ENCODE data around the gene UBAC2. TPM values are rescaled to one million over a fixed set of nuclear protein-coding genes. Genes with fewer than 3 reads are reported as not detected.

Gene UBAC2
- total RNA-seq, 2 donors from 2014 or later, result 72.7 to 80.4 TPM

DNA sequence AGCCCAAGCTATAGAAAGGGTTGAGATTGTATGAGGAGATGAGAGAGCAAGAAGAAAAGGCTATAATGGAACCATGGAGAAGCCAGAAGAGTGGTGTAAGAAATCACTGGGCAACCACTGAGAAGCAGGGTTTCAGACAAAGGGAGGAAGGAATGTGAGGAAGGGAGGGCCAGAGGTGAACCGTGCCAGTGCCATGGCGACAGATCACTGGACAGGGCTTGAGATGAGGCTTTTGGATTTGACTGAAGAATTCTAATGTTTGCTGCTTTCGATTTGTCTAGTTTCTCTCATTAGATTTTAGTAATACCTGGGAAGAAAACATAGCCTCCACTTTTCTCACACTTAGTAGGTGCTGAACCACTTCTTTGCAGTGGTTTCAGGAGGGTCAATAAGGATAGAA is 112.8 kb downstream of the UBAC2 start:
- Histone ChIP-seq H3K27ac (ENCODE audit: low read depth, low read length) (peak overlapping the region; percentile 80), H3K4me1 (ENCODE audit: control insufficient read depth, insufficient read depth, low read length) (peaks cover 9% of the 10 kb centered on the region), H3K36me3 (ENCODE audit: control insufficient read depth, insufficient read depth, low read length) (peaks cover 37% of the 10 kb centered on the region), H3K4me3 (ENCODE audit: low read length) (no peak overlapping the region), H3K9ac (ENCODE audit: extremely low read depth, low read length, poor library complexity, severe bottlenecking) (no peak overlapping the region), H3K9me3 (ENCODE audit: control insufficient read depth, low read length) (no peaks in the 10 kb centered on the region), H3K27me3 (ENCODE audit: control insufficient read depth, insufficient read depth, low read length, poor library complexity, severe bottlenecking) (no peaks in the 10 kb centered on the region)
- WGBS, 2 experiments (ENCODE audit: insufficient coverage in 1 of 2, insufficient read length in 1 of 2), result 63 to 93% methylated on average over 3 of the region's 3 CpGs
- Mint-ChIP-seq H3K27ac (peak overlapping the region; percentile 54), H3K4me1 (peaks cover 23% of the 10 kb centered on the region), H3K4me3 (no peak overlapping the region), H3K9me3 (no peaks in the 10 kb centered on the region), H3K36me3 (ENCODE audit: low read depth) (peaks cover 43% of the 10 kb centered on the region), H3K27me3 (ENCODE audit: insufficient read depth) (no peaks in the 10 kb centered on the region)
- TF ChIP-seq CTCF (conservative IDR thresholded peaks at IDR 0.05), result no peak
- DNase-seq, result no peak

GRCh38 chr13:99313941-99314340 is 113.3 kb downstream of the UBAC2 start:
- Histone ChIP-seq H3K9me3 (ENCODE audit: control insufficient read depth, low read length) (no peaks in the 10 kb centered on the region), H3K27ac (ENCODE audit: low read depth, low read length) (no peak overlapping the region), H3K9ac (ENCODE audit: extremely low read depth, low read length, poor library complexity, severe bottlenecking) (no peak overlapping the region), H3K4me1 (ENCODE audit: control insufficient read depth, insufficient read depth, low read length) (peaks cover 9% of the 10 kb centered on the region), H3K27me3 (ENCODE audit: control insufficient read depth, insufficient read depth, low read length, poor library complexity, severe bottlenecking) (no peaks in the 10 kb centered on the region), H3K4me3 (ENCODE audit: low read length) (no peak overlapping the region), H3K36me3 (ENCODE audit: control insufficient read depth, insufficient read depth, low read length) (peaks cover 39% of the 10 kb centered on the region)
- WGBS, 2 experiments (ENCODE audit: insufficient coverage in 1 of 2, insufficient read length in 1 of 2), result 90% methylated on average over 1 of the region's 1 CpG; no CpG with 5 or more reads in 1 of the 2 experiments
- Mint-ChIP-seq H3K4me1 (peaks cover 20% of the 10 kb centered on the region), H3K27ac (no peak overlapping the region), H3K4me3 (no peak overlapping the region), H3K9me3 (no peaks in the 10 kb centered on the region), H3K36me3 (ENCODE audit: low read depth) (peaks cover 43% of the 10 kb centered on the region), H3K27me3 (ENCODE audit: insufficient read depth) (no peaks in the 10 kb centered on the region)
- TF ChIP-seq CTCF (conservative IDR thresholded peaks at IDR 0.05), result no peak
- no peak for DNase-seq

DNA sequence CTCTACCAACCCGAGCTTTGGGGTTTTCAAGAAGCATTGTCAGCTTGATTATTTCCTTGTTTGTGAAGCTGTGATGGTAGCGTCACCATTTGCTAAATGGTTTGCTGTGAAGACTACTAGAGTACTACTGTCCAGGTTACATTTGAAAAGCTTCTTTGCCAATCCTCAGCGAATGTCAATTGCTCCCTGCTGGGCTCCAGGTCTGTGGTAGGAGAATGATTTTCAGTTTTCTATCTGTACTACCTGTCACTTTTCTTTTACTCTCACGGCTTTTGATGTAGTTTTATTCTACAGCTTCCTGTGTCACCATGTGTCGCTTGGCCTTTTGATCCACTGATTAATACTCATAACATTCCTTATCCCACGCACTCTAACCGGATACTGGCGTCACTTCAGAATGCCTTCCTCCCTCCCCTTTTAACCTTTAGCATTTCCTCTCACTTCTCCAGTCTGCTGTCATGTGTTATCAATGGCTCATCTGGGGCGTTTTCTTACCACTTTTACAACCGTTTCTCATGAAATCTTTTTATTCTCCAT is 114.1 kb downstream of the UBAC2 start:
- WGBS, 2 experiments (ENCODE audit: insufficient coverage in 1 of 2, insufficient read length in 1 of 2), result 93 to 96% methylated on average over 8 to 10 of the region's 10 CpGs
- Mint-ChIP-seq H3K27me3 (ENCODE audit: insufficient read depth) (no peaks in the 10 kb centered on the region), H3K27ac (no peak overlapping the region), H3K4me3 (no peak overlapping the region), H3K4me1 (peaks cover 22% of the 10 kb centered on the region), H3K9me3 (no peaks in the 10 kb centered on the region), H3K36me3 (ENCODE audit: low read depth) (peaks cover 43% of the 10 kb centered on the region)
- Histone ChIP-seq H3K27ac (ENCODE audit: low read depth, low read length) (no peak overlapping the region), H3K9ac (ENCODE audit: extremely low read depth, low read length, poor library complexity, severe bottlenecking) (no peak overlapping the region), H3K27me3 (ENCODE audit: control insufficient read depth, insufficient read depth, low read length, poor library complexity, severe bottlenecking) (no peaks in the 10 kb centered on the region), H3K4me1 (ENCODE audit: control insufficient read depth, insufficient read depth, low read length) (peaks cover 9% of the 10 kb centered on the region), H3K9me3 (ENCODE audit: control insufficient read depth, low read length) (no peaks in the 10 kb centered on the region), H3K36me3 (ENCODE audit: control insufficient read depth, insufficient read depth, low read length) (peaks cover 45% of the 10 kb centered on the region), H3K4me3 (ENCODE audit: low read length) (no peak overlapping the region)
- no peak for DNase-seq
- no peak for TF ChIP-seq CTCF (conservative IDR thresholded peaks at IDR 0.05)
